AG04450 (cell line): ENCODE measurements around the gene ATAD3C. TPM values are rescaled to one million over a fixed set of nuclear protein-coding genes. Genes with fewer than 3 reads are reported as not detected.
"Not testable (repeated sequence)": the region's sequence is repeated elsewhere in the genome, so short reads cannot be mapped to it uniquely, and the experiment has no call there.

Source experiments
- CTCF ChIA-PET: fragments of 300-600, 350-600 bp; formaldehyde crosslinking; extraction: SDS; loops from one replicate; lab custom pipeline; 2022; ENCODE audit warnings: antibody characterized with exemption, inconsistent platforms; lab: Charles Lee
- POLR2A ChIA-PET: fragments of 350-600 bp; formaldehyde crosslinking; extraction: SDS; loops from one replicate; lab custom pipeline; 2021; ENCODE audit warnings: antibody characterized with exemption, inconsistent platforms; lab: Yijun Ruan, JAX
- DNase-seq: peaks from one replicate; pipeline ENCODE4 v3.0.0-alpha.2; 2011; ENCODE audit warnings: low read depth, low spot score
- H3K27ac ChIP-seq: one replicate; pipeline ENCODE4 v1.5.1; 2012; ENCODE audit warnings: low read depth, low read length, control low read depth
- H3K27me3 ChIP-seq: one replicate; pipeline ENCODE4 v1.6.0; 2012; ENCODE audit warnings: low read length; ENCODE audit not compliant: control insufficient read depth, insufficient read depth
- H3K4me3 ChIP-seq: 2 replicates; pipeline ENCODE4 v1.5.1; 2011; ENCODE audit warnings: mild to moderate bottlenecking, low read depth, low read length, control low read depth
- H3K9me3 ChIP-seq: 2 replicates; pipeline ENCODE4 v1.5.1; 2012; ENCODE audit warnings: low read length; ENCODE audit not compliant: control insufficient read depth, insufficient read depth
- CTCF ChIP-seq: IDR thresholded peaks from 2 replicates; pipeline ENCODE4 v1.5.1; 2011; ENCODE audit warnings: low read depth, low read length, control low read depth, inconsistent platforms
- polyA plus RNA-seq: library from polyadenylated mRNA; depleted of rRNA; stranded (reverse); fragments of >200 nt; gene quantifications from 2 replicates; pipeline ENCODE4 v1.2.3, GENCODE V29; 2011

Gene ATAD3C
- polyA plus RNA-seq, 1 experiment = not detected

- TF ChIP-seq CTCF = no peak
- Histone ChIP-seq H3K27ac (no peak overlapping the region), H3K4me3 (no peak overlapping the region), H3K9me3 (peaks cover 15% of the 10 kb centered on the region), H3K27me3 (no peaks in the 10 kb centered on the region)
- DNase-seq = no peak
- ChIA-PET CTCF (interaction anchor here (1.6 kb wide), 1 partner anchor 26 kb away, joined by 5 read pairs; no protein-coding TSS in a partner anchor), POLR2A (interaction anchor here (0.6 to 0.7 kb wide), 2 partner anchors 16 to 216 kb away, joined by 3 to 4 read pairs; no protein-coding TSS in a partner anchor)
Measured at GRCh38 chr1:1415751-1416150, 33.7 kb upstream of the ATAD3C start.

GRCh38 chr1:1417396-1417795 is 32.1 kb upstream of the ATAD3C start:
- H3K4me3 ChIP-seq, DNase-seq, CTCF ChIA-PET, H3K27ac ChIP-seq, H3K9me3 ChIP-seq, POLR2A ChIA-PET, H3K27me3 ChIP-seq: not testable (repeated sequence)

GRCh38 chr1:1417825-1418463 is 31.5 kb upstream of the ATAD3C start:
- POLR2A ChIA-PET, H3K27me3 ChIP-seq, H3K9me3 ChIP-seq, H3K27ac ChIP-seq, CTCF ChIA-PET, H3K4me3 ChIP-seq, DNase-seq: not testable (repeated sequence)

- no peak overlapping the region for H3K27ac ChIP-seq
- POLR2A ChIA-PET = no interaction called here
- CTCF ChIA-PET = no interaction called here
Measured at GRCh38 chr1:1418464-1419362, 30.8 kb upstream of the ATAD3C start.

GRCh38 chr1:1419363-1419812 is 30.1 kb upstream of the ATAD3C start:
- Histone ChIP-seq H3K4me3 (no peak overlapping the region), H3K9me3 (no peaks in the 10 kb centered on the region; the same call in 1 of the 2 replicates), H3K27me3 (no peaks in the 10 kb centered on the region), H3K27ac (no peak overlapping the region)
- CTCF ChIA-PET = no interaction called here
- POLR2A ChIA-PET = no interaction called here
- DNase-seq = no peak
- no peak for TF ChIP-seq CTCF

More at GRCh38 chr1:1418464-1419362, 30.8 kb upstream of the ATAD3C start:
- no peak overlapping the region for H3K4me3 ChIP-seq
- no peaks in the 10 kb centered on the region for H3K27me3 ChIP-seq
- no peak for DNase-seq
- no peak for TF ChIP-seq CTCF
- H3K9me3 ChIP-seq = no peaks in the 10 kb centered on the region; the same call in 1 of the 2 replicates
